NB4 (cell line): Measurements from ENCODE around the gene KIRREL3.

Experiments used
- DNase-seq: peaks from one replicate; pipeline ENCODE4 v3.0.0; 2010; ENCODE audit warnings: low read depth
- H3K4me3 ChIP-seq: one replicate; pipeline ENCODE4 v1.5.1; 2011; ENCODE audit warnings: mild to moderate bottlenecking, low read depth, low read length, moderate library complexity
- MAX ChIP-seq: IDR thresholded peaks from 2 replicates; pipeline ENCODE4 v1.6.1; 2011; ENCODE audit warnings: low read depth, low read length
- MYC ChIP-seq: IDR thresholded peaks from 2 replicates; pipeline ENCODE4 v1.6.1; 2011; ENCODE audit warnings: low read depth, low read length
- POLR2A ChIP-seq: IDR thresholded peaks from 2 replicates; pipeline ENCODE4 v1.6.1; 2011; ENCODE audit warnings: mild to moderate bottlenecking; ENCODE audit not compliant: insufficient read length; ENCODE audit errors: extremely low read depth
- TF ChIP-seq, protein P1 (sequence below): IDR thresholded peaks from one replicate; pipeline ENCODE4 v1.5.1; 2012; ENCODE audit warnings: low read depth, low read length

The KIRREL3 gene

GRCh38 chr11:126658306-126659056 is 342.1 kb downstream of the KIRREL3 start:
- TF ChIP-seq, protein P1, sequence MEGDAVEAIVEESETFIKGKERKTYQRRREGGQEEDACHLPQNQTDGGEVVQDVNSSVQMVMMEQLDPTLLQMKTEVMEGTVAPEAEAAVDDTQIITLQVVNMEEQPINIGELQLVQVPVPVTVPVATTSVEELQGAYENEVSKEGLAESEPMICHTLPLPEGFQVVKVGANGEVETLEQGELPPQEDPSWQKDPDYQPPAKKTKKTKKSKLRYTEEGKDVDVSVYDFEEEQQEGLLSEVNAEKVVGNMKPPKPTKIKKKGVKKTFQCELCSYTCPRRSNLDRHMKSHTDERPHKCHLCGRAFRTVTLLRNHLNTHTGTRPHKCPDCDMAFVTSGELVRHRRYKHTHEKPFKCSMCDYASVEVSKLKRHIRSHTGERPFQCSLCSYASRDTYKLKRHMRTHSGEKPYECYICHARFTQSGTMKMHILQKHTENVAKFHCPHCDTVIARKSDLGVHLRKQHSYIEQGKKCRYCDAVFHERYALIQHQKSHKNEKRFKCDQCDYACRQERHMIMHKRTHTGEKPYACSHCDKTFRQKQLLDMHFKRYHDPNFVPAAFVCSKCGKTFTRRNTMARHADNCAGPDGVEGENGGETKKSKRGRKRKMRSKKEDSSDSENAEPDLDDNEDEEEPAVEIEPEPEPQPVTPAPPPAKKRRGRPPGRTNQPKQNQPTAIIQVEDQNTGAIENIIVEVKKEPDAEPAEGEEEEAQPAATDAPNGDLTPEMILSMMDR = no peak
- TF ChIP-seq MYC (no peak), MAX (no peak), POLR2A (no peak)
- no peak overlapping the region for H3K4me3 ChIP-seq
- DNase-seq = no peak

DNA sequence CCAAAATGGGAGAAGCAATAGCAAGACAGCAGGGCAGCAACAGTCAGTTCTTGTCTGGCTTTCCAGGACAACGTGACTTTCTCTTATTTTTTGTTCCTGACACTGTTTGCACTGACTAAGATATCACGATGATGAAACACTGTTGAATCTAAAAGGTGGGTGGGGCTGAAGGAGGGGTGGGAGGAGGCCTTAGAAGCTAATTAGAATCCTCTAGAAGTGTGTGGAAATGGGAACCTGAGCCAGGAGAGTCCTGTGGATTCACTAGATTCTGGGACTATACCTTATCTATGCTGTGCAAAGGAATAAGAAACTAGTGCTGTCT is 344.8 kb downstream of the KIRREL3 start:
- no peak overlapping the region for H3K4me3 ChIP-seq
- no peak for DNase-seq
- no peak for TF ChIP-seq MYC
- TF ChIP-seq POLR2A = no peak
- TF ChIP-seq MAX = no peak
- TF ChIP-seq, protein P1 = no peak

DNA sequence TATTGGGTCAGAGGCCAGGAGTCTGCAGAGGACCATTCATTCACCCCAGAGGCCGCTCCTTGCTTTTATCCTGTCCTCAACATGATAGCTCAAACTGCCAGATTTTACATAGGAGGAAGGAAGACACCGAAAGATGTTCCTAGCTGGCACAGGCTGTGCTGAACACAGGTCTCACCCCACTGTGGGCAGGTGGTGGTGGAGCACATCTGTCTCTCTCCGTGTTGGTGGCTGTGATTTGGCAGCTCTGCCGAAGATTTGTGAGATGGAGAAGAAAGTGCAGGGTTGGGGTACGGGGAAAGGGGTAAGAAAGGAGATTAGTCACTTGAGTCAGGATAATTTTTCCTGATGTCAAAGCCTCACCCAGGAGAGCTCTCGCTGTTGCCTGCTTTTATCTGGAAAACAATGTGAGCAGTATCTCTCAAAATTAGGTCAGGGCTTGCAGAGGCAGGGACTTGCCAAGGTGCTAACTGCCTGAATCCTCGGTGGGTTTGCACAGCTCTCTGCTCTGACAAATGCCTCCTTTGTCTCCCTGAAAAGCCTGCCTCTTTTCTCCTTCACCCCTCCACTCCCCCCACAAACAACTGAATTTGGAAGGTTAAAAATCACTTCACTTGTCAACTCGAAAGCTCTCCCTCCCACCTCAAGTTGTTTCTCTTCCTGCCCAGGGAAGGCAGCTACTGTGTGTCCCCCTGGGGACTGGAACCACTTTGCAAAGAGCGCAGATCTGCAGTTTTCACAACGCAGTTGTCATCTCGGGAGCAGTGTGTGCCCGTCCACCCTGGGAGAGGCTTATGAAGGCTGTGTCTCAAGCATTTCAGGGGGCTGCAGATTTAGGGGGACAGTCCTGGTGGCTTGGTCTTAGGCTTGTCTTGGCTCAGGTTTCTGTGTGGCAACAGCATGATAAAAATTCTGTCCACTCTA is 345.4 kb downstream of the KIRREL3 start:
- TF ChIP-seq MAX (no peak), POLR2A (no peak), MYC (no peak)
- TF ChIP-seq, protein P1 = no peak
- no peak overlapping the region for H3K4me3 ChIP-seq
- DNase-seq = no peak

- TF ChIP-seq MAX (no peak), POLR2A (no peak), MYC (no peak)
- TF ChIP-seq, protein P1 = no peak
- no peak for DNase-seq
- H3K4me3 ChIP-seq = no peak overlapping the region
Observed at GRCh38 chr11:126653040-126653439, 347.5 kb downstream of the KIRREL3 start.

GRCh38 chr11:126647735-126648134 is 352.8 kb downstream of the KIRREL3 start:
- no peak for DNase-seq
- no peak overlapping the region for H3K4me3 ChIP-seq
- TF ChIP-seq POLR2A = no peak
- no peak for TF ChIP-seq MAX
- TF ChIP-seq MYC = no peak
- TF ChIP-seq, protein P1 = no peak
